PC-3 (cell line): ENCODE results near the gene MACROD2. TPM values are rescaled to one million over a fixed set of nuclear protein-coding genes. Genes with fewer than 3 reads are reported as not detected.

ENCODE experiments used
- ATAC-seq: fragments of 200-7000 bp; cut with Tn5 transposase; 2 replicates; pipeline ENCODE4 v1.9.1; 2020; ENCODE audit warnings: mild to moderate bottlenecking, moderate library complexity
- BruUV-seq: library from RNA; stranded (reverse); fragments of 400-500 nt; replicated peaks from 2 replicates; lab custom pipeline; 2021; lab: Mats Ljungman, UMichigan
- CTCF ChIA-PET: fragments of 300-600 bp; sonication (Branson Sonifier 250); formaldehyde crosslinking; loops from one replicate; lab custom pipeline; 2022; ENCODE audit warnings: antibody characterized with exemption; lab: Charles Lee
- POLR2A ChIA-PET: fragments of 300-600 bp; sonication (Branson Sonifier 250); formaldehyde crosslinking; loops from one replicate; lab custom pipeline; 2022; ENCODE audit warnings: antibody characterized with exemption; ENCODE audit not compliant: unreplicated experiment; lab: Charles Lee
- DNase-seq: peaks from one replicate; pipeline ENCODE4 v3.0.0-alpha.2; 2015
- H2AFZ ChIP-seq: fragments of 300-600 bp; sonication (generic); 2 replicates; pipeline ENCODE4 v1.6.0; 2016; ENCODE audit warnings: antibody characterized with exemption, low read length
- H3F3A ChIP-seq: fragments of 300-600 bp; sonication (generic); one replicate; pipeline ENCODE4 v1.6.0; 2017; ENCODE audit warnings: antibody characterized with exemption, low read length, control low read depth, mild to moderate bottlenecking; ENCODE audit not compliant: unreplicated experiment
- H3K27ac ChIP-seq: fragments of 300-600 bp; sonication (generic); 2 replicates; pipeline ENCODE4 v1.5.1; 2016; ENCODE audit warnings: mild to moderate bottlenecking, low read length
- H3K27me3 ChIP-seq: fragments of 300-600 bp; sonication (generic); 2 replicates; pipeline ENCODE4 v1.6.1; 2016; ENCODE audit warnings: low read length, mixed read lengths
- H3K36me3 ChIP-seq: fragments of 300-600 bp; sonication (generic); 2 replicates; pipeline ENCODE4 v1.6.1; 2016; ENCODE audit warnings: low read depth, mixed run types, low read length, mixed read lengths
- H3K4me1 ChIP-seq: fragments of 300-600 bp; sonication (generic); 2 replicates; pipeline ENCODE4 v1.5.1; 2016; ENCODE audit warnings: low read length; ENCODE audit not compliant: insufficient read depth
- H3K4me2 ChIP-seq: fragments of 300-600 bp; sonication (generic); 2 replicates; pipeline ENCODE4 v1.6.0; 2016; ENCODE audit warnings: low read length
- H3K4me3 ChIP-seq: fragments of 300-600 bp; sonication (generic); 2 replicates; pipeline ENCODE4 v1.5.1; 2016; ENCODE audit warnings: mild to moderate bottlenecking, low read length, mixed read lengths
- H3K79me2 ChIP-seq: fragments of 300-600 bp; sonication (generic); 2 replicates; pipeline ENCODE4 v1.6.1; 2017; ENCODE audit warnings: low read length, mixed read lengths
- H3K9ac ChIP-seq: fragments of 300-600 bp; sonication (generic); 2 replicates; pipeline ENCODE4 v1.6.0; 2016; ENCODE audit warnings: mild to moderate bottlenecking, low read length
- H3K9me2 ChIP-seq: fragments of 300-600 bp; sonication (generic); replicated peaks from 2 replicates; pipeline ENCODE4 v1.6.1; 2016; ENCODE audit warnings: mixed run types, low read length, mixed read lengths
- H3K9me3 ChIP-seq: fragments of 300-600 bp; sonication (generic); 2 replicates; pipeline ENCODE4 v1.6.1; 2016; ENCODE audit warnings: low read length, mixed read lengths
- H4K20me1 ChIP-seq: fragments of 300-600 bp; sonication (generic); 2 replicates; pipeline ENCODE4 v1.6.1; 2016; ENCODE audit warnings: low read length, mixed read lengths
- CTCF ChIP-seq: fragments of 300-600 bp; sonication (generic); conservative IDR thresholded peaks from 2 replicates; pipeline ENCODE4 v1.5.1; 2017; ENCODE audit warnings: antibody characterized with exemption, low read depth, mild to moderate bottlenecking, low read length
- EZH2 ChIP-seq: fragments of 300-600 bp; sonication (generic); IDR thresholded peaks from one replicate; pipeline ENCODE4 v1.6.1; 2017; ENCODE audit warnings: antibody characterized with exemption, mild to moderate bottlenecking, low read length; ENCODE audit not compliant: unreplicated experiment
- EZH2phosphoT487 ChIP-seq: fragments of 300-600 bp; sonication (generic); IDR thresholded peaks from 2 replicates; pipeline ENCODE4 v1.6.1; 2018; ENCODE audit warnings: mild to moderate bottlenecking, antibody characterized with exemption, low read length, borderline replicate concordance
- intact Hi-C: fragments of 100-400 bp; cut with micrococcal nuclease; formaldehyde crosslinking; loops from 2 replicates; pipeline ENCODE4 v1.9.0; 2023
- total RNA-seq: library from RNA; depleted of rRNA; stranded (reverse); fragments of >200 nt; gene quantifications from 2 replicates; pipeline ENCODE4 v1.2.3, GENCODE V29; 2014

MACROD2 gene
- total RNA-seq, 1 experiment from 2014 or later, result 3.1 TPM

GRCh38 chr20:14432597-14432996 lies 437.3 kb downstream of the MACROD2 start:
- Histone ChIP-seq H3F3A (no peaks in the 10 kb centered on the region), H3K27me3 (no peaks in the 10 kb centered on the region), H3K9me3 (no peaks in the 10 kb centered on the region), H3K9me2 (no peaks in the 10 kb centered on the region), H3K4me1 (peaks cover 28% of the 10 kb centered on the region), H3K27ac (peak overlapping the region; percentile 6; the same call in 1 of the 2 replicates), H3K79me2 (no peaks in the 10 kb centered on the region), H3K4me3 (no peak overlapping the region), H3K36me3 (no peaks in the 10 kb centered on the region), H3K4me2 (no peak overlapping the region), H3K9ac (no peak overlapping the region), H4K20me1 (no peaks in the 10 kb centered on the region), H2AFZ (no peak overlapping the region)
- CTCF ChIA-PET, result interaction anchor here (0.6 kb wide), 1 partner anchor 968 kb away, joined by 3 read pairs; no protein-coding TSS in a partner anchor
- no peak for ATAC-seq
- TF ChIP-seq CTCF, result no peak
- TF ChIP-seq EZH2phosphoT487, result no peak
- TF ChIP-seq EZH2, result no peak
- POLR2A ChIA-PET, result no interaction called here
- intact Hi-C loops, result no loop called here
- DNase-seq, result no peak
- BruUV-seq, result no TSS peak

- H3K9me2 ChIP-seq, result no peaks in the 10 kb centered on the region
- CTCF ChIA-PET, result no interaction called here
- H3K36me3 ChIP-seq, result no peaks in the 10 kb centered on the region
- no TSS peak for BruUV-seq
- H3K27ac ChIP-seq, result peak overlapping the region; percentile 72
- intact Hi-C loops, result no loop called here
- no peaks in the 10 kb centered on the region for H4K20me1 ChIP-seq
- peaks cover 28% of the 10 kb centered on the region for H3K4me1 ChIP-seq
- no peak overlapping the region; the same call in 1 of the 2 replicates for H3K9ac ChIP-seq
- POLR2A ChIA-PET, result no interaction called here
- H2AFZ ChIP-seq, result no peak overlapping the region
- no peaks in the 10 kb centered on the region for H3K9me3 ChIP-seq
- peak; percentile 87 for DNase-seq
- H3K4me2 ChIP-seq, result peak overlapping the region; percentile 28
- no peaks in the 10 kb centered on the region for H3F3A ChIP-seq
- no peak overlapping the region for H3K4me3 ChIP-seq
- peak; percentile 75 for ATAC-seq
- H3K79me2 ChIP-seq, result no peaks in the 10 kb centered on the region
- H3K27me3 ChIP-seq, result no peaks in the 10 kb centered on the region
- TF ChIP-seq CTCF (no peak), EZH2phosphoT487 (no peak), EZH2 (no peak)
Measured at GRCh38 chr20:14434384-14435136, 439.2 kb downstream of the MACROD2 start.

GRCh38 chr20:14441201-14441600 lies 445.9 kb downstream of the MACROD2 start:
- DNase-seq (peak; percentile 75), ATAC-seq (no peak)
- no peaks in the 10 kb centered on the region for H3K79me2 ChIP-seq
- H3K4me1 ChIP-seq, result peaks cover 30% of the 10 kb centered on the region
- H3K4me2 ChIP-seq, result peak overlapping the region; percentile 13; the same call in 1 of the 2 replicates
- no peak overlapping the region for H3K9ac ChIP-seq
- H3K27ac ChIP-seq, result peak overlapping the region; percentile 54
- no TSS peak for BruUV-seq
- no peaks in the 10 kb centered on the region for H3K36me3 ChIP-seq
- no peaks in the 10 kb centered on the region for H3K27me3 ChIP-seq
- ChIA-PET POLR2A (no interaction called here), CTCF (no interaction called here)
- H4K20me1 ChIP-seq, result no peaks in the 10 kb centered on the region
- no peak overlapping the region for H3K4me3 ChIP-seq
- H3K9me2 ChIP-seq, result no peaks in the 10 kb centered on the region
- H3F3A ChIP-seq, result peaks cover 8% of the 10 kb centered on the region
- H2AFZ ChIP-seq, result no peak overlapping the region
- intact Hi-C loops, result no loop called here
- no peaks in the 10 kb centered on the region for H3K9me3 ChIP-seq
- no peak for TF ChIP-seq CTCF
- TF ChIP-seq EZH2, result no peak
- TF ChIP-seq EZH2phosphoT487, result no peak
